ENCODE measurements around the gene ARID1B. TPM values are rescaled to one million over a fixed set of nuclear protein-coding genes. Genes with fewer than 3 reads are reported as not detected.

ARID1B gene
- total RNA-seq, 2 experiments from 2014 or later = 36.9 to 38.9 TPM

DNA sequence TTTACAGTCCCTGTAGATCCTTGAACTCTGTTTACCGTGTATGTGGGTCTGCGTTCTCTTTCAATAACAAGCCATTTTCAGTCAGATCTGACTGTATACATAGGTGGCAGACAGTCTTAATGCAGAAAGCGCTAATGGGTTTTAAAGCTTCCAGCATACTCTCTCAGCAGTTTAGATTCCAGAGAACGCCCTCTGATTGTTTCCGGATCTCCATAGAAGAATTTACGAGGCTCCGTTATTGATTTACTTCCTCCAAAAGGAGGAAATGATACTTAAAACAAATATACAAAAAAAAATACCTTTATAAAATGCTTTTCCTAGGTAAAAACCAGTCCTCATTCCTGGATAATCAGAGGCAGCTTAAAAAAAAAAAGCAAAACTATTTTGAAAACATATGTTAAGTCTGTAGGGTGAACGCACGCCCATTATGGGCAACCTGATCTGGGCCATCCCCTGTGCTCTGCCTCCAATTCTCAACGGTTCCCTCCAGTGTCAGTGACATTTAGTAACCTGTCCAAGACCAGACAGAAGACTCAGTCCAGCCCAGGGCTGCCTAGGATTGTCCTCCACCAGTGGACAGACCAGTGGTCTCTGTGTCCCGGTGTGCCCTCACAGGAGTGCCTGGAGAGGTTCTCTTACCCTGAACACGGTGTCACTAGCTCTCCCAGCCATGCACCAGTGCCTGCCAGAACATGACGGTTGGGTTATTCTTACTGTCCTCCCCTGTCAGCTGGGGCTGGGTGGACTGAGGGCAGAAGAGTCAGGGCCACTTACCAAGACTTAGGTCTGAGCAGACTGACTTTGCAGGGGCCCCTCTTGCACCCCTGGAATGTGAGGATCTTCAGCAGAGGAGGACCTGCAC lies 217.3 kb downstream of the ARID1B start:
- intact Hi-C loops (cut with micrococcal nuclease) = no loop called here
- ChIA-PET POLR2A (interaction anchor here (0.8 kb wide), 1 partner anchor 14 kb away, joined by 3 read pairs; no protein-coding TSS in a partner anchor), CTCF (no interaction called here)
- Mint-ChIP-seq H3K27me3 (no peaks in the 10 kb centered on the region), H3K4me1 (ENCODE audit: low read depth) (peaks cover 20% of the 10 kb centered on the region), H3K36me3 (ENCODE audit: low read depth) (no peaks in the 10 kb centered on the region), H3K9me3 (no peaks in the 10 kb centered on the region), H3K4me3 (no peak overlapping the region), H3K27ac (no peak overlapping the region)
- DNase-seq (no peak), ATAC-seq (no peak)
- TF ChIP-seq, protein P1, sequence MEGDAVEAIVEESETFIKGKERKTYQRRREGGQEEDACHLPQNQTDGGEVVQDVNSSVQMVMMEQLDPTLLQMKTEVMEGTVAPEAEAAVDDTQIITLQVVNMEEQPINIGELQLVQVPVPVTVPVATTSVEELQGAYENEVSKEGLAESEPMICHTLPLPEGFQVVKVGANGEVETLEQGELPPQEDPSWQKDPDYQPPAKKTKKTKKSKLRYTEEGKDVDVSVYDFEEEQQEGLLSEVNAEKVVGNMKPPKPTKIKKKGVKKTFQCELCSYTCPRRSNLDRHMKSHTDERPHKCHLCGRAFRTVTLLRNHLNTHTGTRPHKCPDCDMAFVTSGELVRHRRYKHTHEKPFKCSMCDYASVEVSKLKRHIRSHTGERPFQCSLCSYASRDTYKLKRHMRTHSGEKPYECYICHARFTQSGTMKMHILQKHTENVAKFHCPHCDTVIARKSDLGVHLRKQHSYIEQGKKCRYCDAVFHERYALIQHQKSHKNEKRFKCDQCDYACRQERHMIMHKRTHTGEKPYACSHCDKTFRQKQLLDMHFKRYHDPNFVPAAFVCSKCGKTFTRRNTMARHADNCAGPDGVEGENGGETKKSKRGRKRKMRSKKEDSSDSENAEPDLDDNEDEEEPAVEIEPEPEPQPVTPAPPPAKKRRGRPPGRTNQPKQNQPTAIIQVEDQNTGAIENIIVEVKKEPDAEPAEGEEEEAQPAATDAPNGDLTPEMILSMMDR (IDR thresholded peaks at IDR 0.05) = no peak

DNA sequence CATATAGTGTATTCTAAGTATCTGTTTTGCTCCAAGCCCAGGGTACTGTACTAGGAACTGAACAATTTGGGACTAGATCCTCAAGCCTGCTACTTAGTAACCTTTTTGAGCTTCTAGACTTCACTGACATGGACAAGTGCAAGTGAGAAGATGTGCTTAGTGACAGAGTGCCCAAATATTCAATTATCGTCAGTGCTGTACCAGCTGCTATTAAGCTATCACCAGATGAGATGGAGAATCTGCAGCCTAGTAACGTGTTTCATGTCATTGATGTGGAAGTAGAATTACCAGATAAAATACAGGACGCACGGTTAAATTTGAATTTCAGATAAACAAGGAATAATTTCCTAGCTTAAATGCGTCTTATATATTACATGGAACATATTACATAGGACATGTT lies 218.3 kb downstream of the ARID1B start:
- TF ChIP-seq, protein P1 (IDR thresholded peaks at IDR 0.05) = no peak
- Mint-ChIP-seq H3K4me1 (ENCODE audit: low read depth) (peaks cover 16% of the 10 kb centered on the region), H3K27me3 (no peaks in the 10 kb centered on the region), H3K9me3 (no peaks in the 10 kb centered on the region), H3K27ac (no peak overlapping the region), H3K36me3 (ENCODE audit: low read depth) (no peaks in the 10 kb centered on the region), H3K4me3 (no peak overlapping the region)
- DNase-seq (no peak), ATAC-seq (no peak)
- ChIA-PET CTCF (interaction anchor here (0.7 to 1.5 kb wide), 5 partner anchors 9 to 48 kb away, joined by 3 to 5 read pairs (median 3); no protein-coding TSS in a partner anchor), POLR2A (interaction anchor here (0.5 kb wide), 1 partner anchor 9 kb away, joined by 3 read pairs; no protein-coding TSS in a partner anchor)
- intact Hi-C loops (cut with micrococcal nuclease) = no loop called here

DNA sequence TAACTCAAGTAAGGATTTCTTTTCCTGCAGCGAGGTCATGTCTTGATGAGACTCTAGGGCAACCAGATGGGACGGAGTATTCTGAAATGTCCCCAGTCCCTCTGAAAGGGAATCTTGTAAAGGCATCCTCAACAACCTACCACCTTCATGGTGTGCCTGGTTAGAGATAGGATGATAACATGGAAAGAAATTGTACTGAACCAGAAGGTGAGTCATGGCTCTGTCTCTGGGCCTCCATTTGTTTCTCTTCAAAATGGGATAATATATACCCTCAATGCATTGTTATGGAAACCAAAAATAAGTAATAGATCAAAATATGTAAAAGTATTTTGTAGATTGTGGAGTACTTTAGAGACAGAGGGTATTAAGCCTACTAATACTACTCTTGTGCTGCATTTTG lies 219.1 kb downstream of the ARID1B start:
- POLR2A ChIA-PET = no interaction called here
- CTCF ChIA-PET = interaction anchor here (1.1 to 1.5 kb wide), 3 partner anchors 10 to 14 kb away, joined by 3 to 5 read pairs (median 4); no protein-coding TSS in a partner anchor
- Mint-ChIP-seq H3K9me3 (no peaks in the 10 kb centered on the region), H3K36me3 (ENCODE audit: low read depth) (no peaks in the 10 kb centered on the region), H3K27ac (no peak overlapping the region), H3K27me3 (no peaks in the 10 kb centered on the region), H3K4me3 (no peak overlapping the region), H3K4me1 (ENCODE audit: low read depth) (peaks cover 16% of the 10 kb centered on the region)
- no peak for DNase-seq
- TF ChIP-seq, protein P1 (IDR thresholded peaks at IDR 0.05) = no peak
- intact Hi-C loops (cut with micrococcal nuclease) = no loop called here
- no peak for ATAC-seq

DNA sequence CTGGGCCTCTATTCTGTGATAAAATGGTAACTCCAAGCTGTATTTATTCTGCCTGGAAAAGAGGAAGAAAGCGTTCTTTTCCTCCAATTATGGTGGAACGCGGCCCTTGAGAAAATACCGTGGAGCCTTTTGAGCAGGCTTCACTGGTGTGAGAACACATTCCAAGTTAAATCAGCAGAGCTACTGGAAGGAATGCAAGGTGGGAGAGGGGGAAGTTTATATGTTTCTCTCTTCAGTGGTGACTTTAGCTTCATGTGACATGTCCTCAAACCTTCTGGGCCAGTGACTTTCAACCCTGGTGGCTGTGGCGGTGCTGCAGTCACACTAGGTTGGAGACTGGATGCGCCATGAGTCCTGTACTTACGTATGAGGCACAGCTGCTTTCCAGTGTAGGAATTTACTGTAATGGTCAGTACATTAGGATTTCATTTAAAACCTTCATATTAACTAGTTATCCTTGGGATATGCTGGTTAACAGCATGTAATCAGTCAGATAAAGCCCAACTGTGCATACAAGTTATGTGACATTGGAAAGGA lies 221.7 kb downstream of the ARID1B start:
- CTCF ChIA-PET = interaction anchor here (1.4 to 1.9 kb wide), 2 partner anchors 9 to 12 kb away, joined by 4 to 5 read pairs; no protein-coding TSS in a partner anchor

More for the DNA sequence above, 221.7 kb downstream of the ARID1B start:
- DNase-seq (no peak), ATAC-seq (no peak)
- peaks cover 22% of the 10 kb centered on the region for H3K4me1 Mint-ChIP-seq (ENCODE audit: low read depth)
- TF ChIP-seq, protein P1 (IDR thresholded peaks at IDR 0.05) = no peak
- intact Hi-C loops (cut with micrococcal nuclease) = no loop called here
- POLR2A ChIA-PET = interaction anchor here (1.0 kb wide), 1 partner anchor 10 kb away, joined by 3 read pairs; no protein-coding TSS in a partner anchor
- no peak overlapping the region for H3K4me3 Mint-ChIP-seq
- peaks cover 3% of the 10 kb centered on the region for H3K36me3 Mint-ChIP-seq (ENCODE audit: low read depth)
- no peaks in the 10 kb centered on the region for H3K9me3 Mint-ChIP-seq
- H3K27ac Mint-ChIP-seq = no peak overlapping the region
- H3K27me3 Mint-ChIP-seq = no peaks in the 10 kb centered on the region

Data from activated CD8-positive, alpha-beta T cell treated with anti-CD3 and anti-CD28 coated beads for 36 hours (primary cell).